Fibroblast of lung (primary cell): ENCODE measurements around the gene DNAAF1.

Source experiments
- CTCF ChIP-seq, 2 donors: IDR thresholded peaks in 1 of 2; conservative IDR thresholded peaks in 1 of 2; 1 replicate in 1 of 2; 2 replicates in 1 of 2; pipeline ENCODE4 v1.5.1; 2011 to 2012; ENCODE audit warnings: low read length in 2 of 2, control low read depth in 1 of 2, inconsistent platforms in 1 of 2, low read depth in 1 of 2, mild to moderate bottlenecking in 1 of 2
- EZH2 ChIP-seq: IDR thresholded peaks from 2 replicates; pipeline ENCODE4 v1.5.1; 2012; ENCODE audit warnings: low read length, control low read depth, mild to moderate bottlenecking; ENCODE audit errors: missing control alignments

GRCh38 chr16:84159007-84159406 lies 13.9 kb downstream of the DNAAF1 start:
- TF ChIP-seq CTCF (conservative IDR thresholded peaks at IDR 0.05 in 1 of 2, IDR thresholded peaks at IDR 0.05 in 1 of 2; ENCODE audit: low read depth in 1 of 2, low read length in 2 of 2) (no peak), EZH2 (no peak)
